Forelimb muscle (tissue), 1 donor: ENCODE measurements around the gene MED8. TPM values are rescaled to one million over a fixed set of nuclear protein-coding genes. Genes with fewer than 3 reads are reported as not detected.
"Not testable (repeated sequence)": the region's sequence is repeated elsewhere in the genome, so short reads cannot be mapped to it uniquely, and the experiment has no call there.

ENCODE experiments used
- DNase-seq: peaks from one replicate; pipeline ENCODE4 v3.0.0-alpha.2; 2013; ENCODE audit warnings: low read depth
- polyA plus RNA-seq: library from polyadenylated mRNA; unstranded; fragments of 120-200 nt; gene quantifications from one replicate; pipeline ENCODE4 v1.2.1, GENCODE V29; 2013; ENCODE audit not compliant: insufficient read length

Gene MED8
- polyA plus RNA-seq, 1 donor = 20.0 TPM

GRCh38 chr1:43421976-43422750, 32.6 kb upstream of the MED8 start:
- no peak for DNase-seq

GRCh38 chr1:43421396-43421795, 31.8 kb upstream of the MED8 start:
- DNase-seq = no peak

- DNase-seq = no peak
Observed at GRCh38 chr1:43420874-43421273, 31.3 kb upstream of the MED8 start.

GRCh38 chr1:43419627-43420425, 30.2 kb upstream of the MED8 start:
- no peak for DNase-seq

GRCh38 chr1:43418858-43419257, 29.3 kb upstream of the MED8 start:
- DNase-seq = no peak

- no peak for DNase-seq
Observed at GRCh38 chr1:43415901-43416300, 26.3 kb upstream of the MED8 start.

- no peak for DNase-seq
Observed at GRCh38 chr1:43414634-43415223, 25.1 kb upstream of the MED8 start.

- DNase-seq = not testable (repeated sequence)
Observed at GRCh38 chr1:43413426-43413825, 23.8 kb upstream of the MED8 start.

GRCh38 chr1:43410571-43410970, 21.0 kb upstream of the MED8 start:
- no peak for DNase-seq

- no peak for DNase-seq
Observed at GRCh38 chr1:43405876-43406234, 16.3 kb upstream of the MED8 start.

GRCh38 chr1:43405219-43405875, 15.7 kb upstream of the MED8 start:
- no peak for DNase-seq

GRCh38 chr1:43404353-43404752, 14.8 kb upstream of the MED8 start:
- no peak for DNase-seq

- DNase-seq = no peak
Observed at GRCh38 chr1:43402089-43402865, 12.7 kb upstream of the MED8 start.

- DNase-seq = not testable (repeated sequence)
Observed at GRCh38 chr1:43400441-43400840, 10.8 kb upstream of the MED8 start.

GRCh38 chr1:43398227-43398626, 8.6 kb upstream of the MED8 start:
- DNase-seq = no peak

- no peak for DNase-seq
Observed at GRCh38 chr1:43396059-43396458, 6.5 kb upstream of the MED8 start.

- no peak for DNase-seq
Observed at GRCh38 chr1:43395523-43395922, 5.9 kb upstream of the MED8 start.

GRCh38 chr1:43392702-43393101, 3.1 kb upstream of the MED8 start:
- no peak for DNase-seq

GRCh38 chr1:43388613-43389012, 987 bp downstream of the MED8 start:
- DNase-seq = no peak

- DNase-seq = no peak
Observed at GRCh38 chr1:43387976-43388599, 1.5 kb downstream of the MED8 start.

GRCh38 chr1:43386676-43387075, 2.9 kb downstream of the MED8 start:
- no peak for DNase-seq
